RWPE2 (cell line): Measurements from ENCODE around the gene TLL2.

ENCODE experiments used
- ATAC-seq: fragments of 200-7000 bp; cut with Tn5 transposase; 3 replicates; pipeline ENCODE4 v1.9.1; 2021; ENCODE audit warnings: low read depth
- DNase-seq: peaks from one replicate; pipeline ENCODE4 v3.0.0-alpha.2; 2020; ENCODE audit warnings: low spot score
- H3K27ac ChIP-seq: fragments of 450-650 bp; 2 replicates; pipeline ENCODE4 v1.5.1; 2017; ENCODE audit warnings: mild to moderate bottlenecking; ENCODE audit not compliant: poor library complexity, severe bottlenecking
- H3K27me3 ChIP-seq: fragments of 250-450 bp; sonication (Bioruptor Pico); 2 replicates; pipeline ENCODE4 v1.5.1; 2021; ENCODE audit warnings: mild to moderate bottlenecking, moderate library complexity; ENCODE audit not compliant: insufficient read depth, poor library complexity, severe bottlenecking
- H3K36me3 ChIP-seq: fragments of 250-450 bp; sonication (Bioruptor Pico); 2 replicates; pipeline ENCODE4 v1.5.1; 2020; ENCODE audit warnings: low read depth, mild to moderate bottlenecking, moderate library complexity
- H3K4me1 ChIP-seq: fragments of 250-450 bp; sonication (Bioruptor Pico); 2 replicates; pipeline ENCODE4 v1.5.1; 2021; ENCODE audit warnings: mild to moderate bottlenecking, moderate library complexity; ENCODE audit not compliant: insufficient read depth, poor library complexity, severe bottlenecking
- H3K4me3 ChIP-seq: fragments of 250-450 bp; sonication (Bioruptor Pico); 2 replicates; pipeline ENCODE4 v1.5.1; 2021; ENCODE audit warnings: mild to moderate bottlenecking, moderate library complexity; ENCODE audit not compliant: severe bottlenecking
- H3K9me3 ChIP-seq: fragments of 250-450 bp; sonication (Bioruptor Pico); 2 replicates; pipeline ENCODE4 v1.5.1; 2021; ENCODE audit warnings: mild to moderate bottlenecking, moderate library complexity; ENCODE audit not compliant: severe bottlenecking
- TF ChIP-seq, protein P1 (sequence below): fragments of 450-650 bp; IDR thresholded peaks from one replicate; pipeline ENCODE4 v1.5.1; 2017; ENCODE audit warnings: mild to moderate bottlenecking, moderate library complexity; ENCODE audit not compliant: poor library complexity, severe bottlenecking

TLL2 gene

DNA sequence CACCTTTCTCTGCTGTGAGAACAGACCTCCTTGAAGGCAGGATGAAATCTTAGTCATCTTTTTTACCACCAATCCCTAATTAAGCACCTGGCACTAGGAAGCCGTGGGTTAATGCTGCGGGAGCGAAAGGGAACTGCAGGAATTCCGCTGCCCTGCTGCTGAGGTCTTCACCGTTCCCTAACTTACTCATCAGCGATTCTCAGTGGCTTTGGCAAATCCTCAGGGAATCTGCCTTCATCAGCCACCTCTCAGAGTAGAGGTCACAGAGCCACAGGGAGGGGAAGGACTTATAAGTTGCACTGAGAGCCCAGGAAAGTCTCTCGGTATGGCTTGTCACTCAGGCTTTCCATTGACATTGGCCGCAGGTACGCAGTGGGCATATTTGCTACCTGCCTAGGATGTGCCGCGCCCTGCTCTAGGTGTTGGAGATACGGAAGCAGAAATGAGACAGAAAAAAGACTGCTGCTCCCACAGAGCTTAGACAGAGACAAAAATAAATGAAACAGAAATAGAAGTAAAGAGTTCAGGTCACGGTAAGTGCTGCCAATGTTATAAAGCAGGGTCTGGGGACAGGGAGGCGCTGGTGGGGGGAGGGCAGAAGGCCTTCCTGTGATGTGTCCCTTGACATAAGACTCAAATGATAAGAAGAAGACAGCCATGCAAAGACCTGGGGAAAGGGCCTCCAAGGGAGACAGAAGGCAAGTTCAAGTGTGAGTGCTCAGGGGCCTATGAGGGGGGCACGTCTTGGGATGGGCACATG is 82.3 kb downstream of the TLL2 start:
- TF ChIP-seq, protein P1, sequence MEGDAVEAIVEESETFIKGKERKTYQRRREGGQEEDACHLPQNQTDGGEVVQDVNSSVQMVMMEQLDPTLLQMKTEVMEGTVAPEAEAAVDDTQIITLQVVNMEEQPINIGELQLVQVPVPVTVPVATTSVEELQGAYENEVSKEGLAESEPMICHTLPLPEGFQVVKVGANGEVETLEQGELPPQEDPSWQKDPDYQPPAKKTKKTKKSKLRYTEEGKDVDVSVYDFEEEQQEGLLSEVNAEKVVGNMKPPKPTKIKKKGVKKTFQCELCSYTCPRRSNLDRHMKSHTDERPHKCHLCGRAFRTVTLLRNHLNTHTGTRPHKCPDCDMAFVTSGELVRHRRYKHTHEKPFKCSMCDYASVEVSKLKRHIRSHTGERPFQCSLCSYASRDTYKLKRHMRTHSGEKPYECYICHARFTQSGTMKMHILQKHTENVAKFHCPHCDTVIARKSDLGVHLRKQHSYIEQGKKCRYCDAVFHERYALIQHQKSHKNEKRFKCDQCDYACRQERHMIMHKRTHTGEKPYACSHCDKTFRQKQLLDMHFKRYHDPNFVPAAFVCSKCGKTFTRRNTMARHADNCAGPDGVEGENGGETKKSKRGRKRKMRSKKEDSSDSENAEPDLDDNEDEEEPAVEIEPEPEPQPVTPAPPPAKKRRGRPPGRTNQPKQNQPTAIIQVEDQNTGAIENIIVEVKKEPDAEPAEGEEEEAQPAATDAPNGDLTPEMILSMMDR = no peak

DNA sequence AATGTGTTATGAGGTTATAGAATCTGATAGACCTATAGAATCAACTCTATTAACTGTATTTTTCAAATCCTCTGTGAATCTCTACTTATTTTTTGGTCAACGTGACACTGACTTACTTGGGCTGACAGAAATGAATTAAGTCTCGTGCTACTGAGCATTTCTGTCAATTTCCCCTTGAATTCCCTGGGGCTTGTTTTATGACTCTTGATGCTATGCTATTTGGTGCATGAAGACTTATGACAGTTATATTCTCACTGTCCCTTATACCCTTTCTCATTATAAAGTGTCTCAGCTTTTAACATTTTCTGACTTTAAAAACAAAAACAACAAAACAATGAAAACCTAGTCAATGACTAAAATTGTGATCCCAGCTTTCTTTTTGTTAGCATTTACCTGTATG is 86.4 kb downstream of the TLL2 start:
- TF ChIP-seq, protein P1 = no peak
- ATAC-seq = no peak
- H3K4me1 ChIP-seq = no peaks in the 10 kb centered on the region

More for the DNA sequence above, 82.3 kb downstream of the TLL2 start:
- no peaks in the 10 kb centered on the region for H3K4me1 ChIP-seq
- H3K9me3 ChIP-seq = no peaks in the 10 kb centered on the region
- no peaks in the 10 kb centered on the region for H3K36me3 ChIP-seq
- DNase-seq (no peak), ATAC-seq (no peak)
- H3K27me3 ChIP-seq = peaks cover 19% of the 10 kb centered on the region
- no peak overlapping the region for H3K27ac ChIP-seq
- H3K4me3 ChIP-seq = no peak overlapping the region

DNA sequence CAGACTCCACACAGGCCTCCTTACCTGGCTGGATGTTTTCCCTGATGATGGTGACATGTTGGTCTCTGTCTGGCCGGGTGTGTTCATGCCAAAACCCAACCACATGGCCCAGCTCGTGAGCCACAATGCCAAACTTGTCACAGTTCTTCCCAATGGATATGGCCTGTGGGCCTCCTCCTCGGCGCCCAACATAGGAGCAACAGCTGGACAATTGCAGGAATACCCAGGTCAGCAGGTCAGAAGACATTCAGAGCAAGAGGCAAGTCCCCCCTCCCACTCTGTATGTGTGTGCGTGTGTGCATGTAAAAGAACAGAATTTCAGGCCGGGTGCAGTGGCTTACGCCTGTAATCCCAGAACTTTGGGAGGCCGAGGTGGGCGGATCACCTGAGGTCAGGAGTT is 91.2 kb downstream of the TLL2 start:
- no peak overlapping the region for H3K27ac ChIP-seq
- no peak for DNase-seq
- peaks cover 17% of the 10 kb centered on the region for H3K27me3 ChIP-seq
- no peak overlapping the region for H3K4me3 ChIP-seq
- H3K36me3 ChIP-seq = no peaks in the 10 kb centered on the region
- ATAC-seq = no peak
- H3K9me3 ChIP-seq = no peaks in the 10 kb centered on the region
- TF ChIP-seq, protein P1 = no peak
- no peaks in the 10 kb centered on the region for H3K4me1 ChIP-seq

More for the DNA sequence above, 86.4 kb downstream of the TLL2 start:
- no peak overlapping the region for H3K27ac ChIP-seq
- H3K9me3 ChIP-seq = no peaks in the 10 kb centered on the region
- DNase-seq = no peak
- peaks cover 25% of the 10 kb centered on the region for H3K27me3 ChIP-seq
- H3K4me3 ChIP-seq = no peak overlapping the region
- no peaks in the 10 kb centered on the region for H3K36me3 ChIP-seq

DNA sequence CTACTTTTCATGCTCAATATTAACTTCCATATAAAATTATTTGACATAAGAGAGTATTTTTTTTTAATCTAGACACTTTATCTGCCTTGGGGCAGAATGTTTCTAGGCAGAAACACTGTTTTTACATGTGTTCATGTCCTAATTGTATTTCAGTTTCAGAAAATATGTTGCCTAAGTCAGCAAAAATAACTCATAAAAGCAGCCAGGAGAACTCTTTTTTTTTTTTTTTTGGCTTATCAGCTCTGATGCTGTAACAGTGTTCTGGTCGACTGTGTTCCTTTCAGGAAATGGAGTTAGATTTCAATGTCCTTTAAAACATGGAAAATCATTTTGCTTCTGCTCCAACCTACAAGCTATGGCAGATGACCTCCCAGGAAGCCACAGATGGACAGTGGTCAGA is 91.7 kb downstream of the TLL2 start:
- no peak for DNase-seq
- Histone ChIP-seq H3K4me3 (no peak overlapping the region), H3K27me3 (peaks cover 11% of the 10 kb centered on the region), H3K36me3 (no peaks in the 10 kb centered on the region), H3K27ac (no peak overlapping the region), H3K9me3 (no peaks in the 10 kb centered on the region), H3K4me1 (no peaks in the 10 kb centered on the region)
- no peak for ATAC-seq
- TF ChIP-seq, protein P1 = no peak
